Breast epithelium (tissue), 4 donors: ENCODE data around the gene GPBP1L1. TPM values are rescaled to one million over a fixed set of nuclear protein-coding genes. Genes with fewer than 3 reads are reported as not detected.

Source experiments
- DNase-seq, 2 donors: peaks; one replicate each; pipeline ENCODE4 v3.0.0-alpha.2; 2019; ENCODE audit warnings: low spot score in 2 of 2
- H3K27ac ChIP-seq, 2 donors: fragments of 200-600 bp; sonication (generic) in 1 of 2; one replicate each; pipeline ENCODE4 v1.5.1; 2016 to 2019; ENCODE audit warnings: mild to moderate bottlenecking in 1 of 2
- H3K27me3 ChIP-seq, 2 donors: fragments of 200-600 bp; sonication (generic) in 1 of 2; one replicate each; pipeline versions ENCODE4 v1.5.1 to v1.6.0; 2017 to 2019; ENCODE audit warnings: control low read depth in 1 of 2, mild to moderate bottlenecking in 1 of 2
- H3K36me3 ChIP-seq: fragments of 200-600 bp; one replicate; pipeline ENCODE4 v1.5.1; 2019
- H3K4me1 ChIP-seq, 2 donors: fragments of 200-600 bp; sonication (generic); one replicate each; pipeline ENCODE4 v1.5.1; 2016 to 2019; ENCODE audit warnings: control low read depth in 1 of 2
- H3K4me3 ChIP-seq, 3 donors: fragments of 200-600 bp; sonication (generic); 1 replicate in 2 of 3; 2 replicates in 1 of 3; pipeline ENCODE4 v1.5.1; 2016 to 2019; ENCODE audit warnings: mild to moderate bottlenecking in 3 of 3, moderate library complexity in 2 of 3
- H3K9me3 ChIP-seq, 2 donors: fragments of 200-600 bp; sonication (generic) in 1 of 2; one replicate each; pipeline ENCODE4 v1.5.1; 2016 to 2019; ENCODE audit warnings: control low read depth in 1 of 2
- CTCF ChIP-seq, 3 donors: fragments of 450-650 bp; IDR thresholded peaks; one replicate each; pipeline ENCODE4 v1.5.1; 2016 to 2017; ENCODE audit warnings: antibody characterized with exemption in 3 of 3, mild to moderate bottlenecking in 3 of 3, moderate library complexity in 3 of 3
- POLR2A ChIP-seq: fragments of 450-650 bp; IDR thresholded peaks from one replicate; pipeline ENCODE4 v1.6.1; 2016; ENCODE audit warnings: antibody characterized with exemption, mild to moderate bottlenecking, moderate library complexity
- POLR2AphosphoS5 ChIP-seq, 3 donors: sonication (generic); formaldehyde crosslinking; IDR thresholded peaks; one replicate each; pipeline ENCODE4 v1.6.1; 2017; ENCODE audit warnings: antibody characterized with exemption in 3 of 3
- intact Hi-C: fragments of 100-400 bp; cut with DNase I; formaldehyde crosslinking; loops from one replicate; pipeline ENCODE4 v1.15.1; 2023; ENCODE audit warnings: low total_unique reads
- total RNA-seq, 3 donors: library from RNA; depleted of rRNA; stranded (reverse); fragments of >200 nt; gene quantifications; one replicate each; pipeline ENCODE4 v1.1.0, GENCODE V29; 2016

The GPBP1L1 gene
- total RNA-seq, 3 donors from 2014 or later = 103 to 195 (median 114) TPM

- Histone ChIP-seq H3K9me3 (no peaks in the 10 kb centered on the region), H3K4me3 (no peak overlapping the region), H3K36me3 (peaks cover 14% of the 10 kb centered on the region), H3K27ac (no peak overlapping the region), H3K27me3 (no peaks in the 10 kb centered on the region), H3K4me1 (no peaks in the 10 kb centered on the region)
- TF ChIP-seq CTCF (IDR thresholded peaks at IDR 0.05) (no peak), POLR2AphosphoS5 (IDR thresholded peaks at IDR 0.05) (no peak), POLR2A (no peak)
- DNase-seq = no peak
- intact Hi-C loops = loop anchor here (5.0 kb wide), 1 partner anchor 453 kb away; no protein-coding TSS in a partner anchor
Measured at GRCh38 chr1:45654540-45655280, 31.6 kb downstream of the GPBP1L1 start.

- TF ChIP-seq POLR2AphosphoS5 (IDR thresholded peaks at IDR 0.05) (no peak), POLR2A (no peak), CTCF (IDR thresholded peaks at IDR 0.05) (no peak)
- Histone ChIP-seq H3K27ac (peak overlapping the region; percentile 8 to 48), H3K4me3 (no peak overlapping the region), H3K9me3 (no peaks in the 10 kb centered on the region), H3K4me1 (no peaks in the 10 kb centered on the region), H3K36me3 (no peaks in the 10 kb centered on the region), H3K27me3 (no peaks in the 10 kb centered on the region)
- no peak for DNase-seq
- intact Hi-C loops = no loop called here
Measured at GRCh38 chr1:45647248-45648021, 38.9 kb downstream of the GPBP1L1 start.

DNA sequence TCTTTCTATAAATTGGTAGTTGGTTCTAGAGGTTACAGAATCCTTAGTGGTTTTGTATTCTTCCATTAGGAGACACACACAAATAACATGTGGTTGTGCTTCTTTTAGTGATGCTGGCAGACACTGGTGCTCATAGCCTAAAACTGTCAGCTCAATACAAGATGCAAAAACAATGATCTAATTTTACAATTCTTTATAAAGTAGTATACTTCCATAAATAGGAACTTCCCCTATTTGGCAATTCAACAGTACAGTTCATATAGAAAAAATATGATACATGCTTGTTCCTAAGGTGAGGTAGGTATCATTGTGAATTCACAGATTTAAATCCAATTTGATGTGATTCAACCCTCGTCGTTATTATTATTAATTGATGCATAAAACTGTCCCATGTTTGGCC, 41.7 kb downstream of the GPBP1L1 start:
- TF ChIP-seq POLR2A = no peak
- no peak for TF ChIP-seq CTCF (IDR thresholded peaks at IDR 0.05)
- no peak for TF ChIP-seq POLR2AphosphoS5 (IDR thresholded peaks at IDR 0.05)
- DNase-seq = no peak
- Histone ChIP-seq H3K9me3 (no peaks in the 10 kb centered on the region), H3K27ac (peak overlapping the region in 1 of 2 donors; percentile 75), H3K4me1 (no peaks in the 10 kb centered on the region), H3K27me3 (no peaks in the 10 kb centered on the region), H3K36me3 (no peaks in the 10 kb centered on the region), H3K4me3 (no peak overlapping the region)
- intact Hi-C loops = no loop called here

DNA sequence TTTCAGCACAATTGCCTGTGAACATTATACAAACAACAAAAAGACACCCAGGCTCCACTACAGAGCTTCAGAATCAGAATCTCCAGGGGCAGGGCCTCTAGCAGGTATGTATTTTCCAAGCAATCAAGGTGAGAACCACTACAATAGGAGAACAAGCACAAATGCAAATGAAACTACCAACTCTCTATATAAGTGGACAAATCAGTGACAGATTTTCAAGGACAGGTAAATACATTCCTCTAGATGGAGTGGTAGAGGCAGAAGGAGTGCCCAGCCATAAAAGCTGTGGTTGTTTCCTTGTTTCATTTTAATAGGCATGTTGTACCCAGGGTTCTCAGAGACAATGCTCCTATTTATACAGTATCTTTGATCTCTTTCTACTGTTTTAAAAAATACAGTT, 42.4 kb downstream of the GPBP1L1 start:
- H3K27ac ChIP-seq = peak overlapping the region; percentile 32 to 75
- H3K4me1 ChIP-seq = no peaks in the 10 kb centered on the region
- intact Hi-C loops = no loop called here
- TF ChIP-seq POLR2AphosphoS5 (IDR thresholded peaks at IDR 0.05) (no peak), CTCF (IDR thresholded peaks at IDR 0.05) (peak in 1 of 3 donors; percentile 34)
- no peaks in the 10 kb centered on the region for H3K27me3 ChIP-seq
- no peak for DNase-seq
- H3K4me3 ChIP-seq = no peak overlapping the region
- H3K36me3 ChIP-seq = no peaks in the 10 kb centered on the region
- no peaks in the 10 kb centered on the region for H3K9me3 ChIP-seq

- TF ChIP-seq POLR2AphosphoS5 (IDR thresholded peaks at IDR 0.05) (no peak), CTCF (IDR thresholded peaks at IDR 0.05) (no peak), POLR2A (no peak)
- no peaks in the 10 kb centered on the region for H3K36me3 ChIP-seq
- H3K9me3 ChIP-seq = no peaks in the 10 kb centered on the region
- H3K27me3 ChIP-seq = no peaks in the 10 kb centered on the region
- no peak overlapping the region for H3K4me3 ChIP-seq
- intact Hi-C loops = no loop called here
- H3K27ac ChIP-seq = peak overlapping the region in 1 of 2 donors; percentile 75
- DNase-seq = no peak
- H3K4me1 ChIP-seq = no peaks in the 10 kb centered on the region
Measured at GRCh38 chr1:45643321-45643720, 43.0 kb downstream of the GPBP1L1 start.
